IgD-negative memory B cell (primary cell): Measurements from ENCODE around the gene GALNTL6. TPM values are rescaled to one million over a fixed set of nuclear protein-coding genes. Genes with fewer than 3 reads are reported as not detected.

Experiments used
- H3K27ac Mint-ChIP-seq, 3 donors: one replicate each; pipeline ENCODE4 v1.8.0; 2020 to 2022; ENCODE audit warnings: mild to moderate bottlenecking in 3 of 3, mixed read lengths in 3 of 3, moderate library complexity in 1 of 3
- H3K27me3 Mint-ChIP-seq: one replicate; pipeline ENCODE4 v1.8.0; 2021; ENCODE audit warnings: mixed read lengths
- H3K36me3 Mint-ChIP-seq: one replicate; pipeline ENCODE4 v1.8.0; 2020; ENCODE audit warnings: mild to moderate bottlenecking, mixed read lengths
- H3K4me1 Mint-ChIP-seq, 3 donors: one replicate each; pipeline ENCODE4 v1.8.0; 2020 to 2022; ENCODE audit warnings: mixed read lengths in 3 of 3, mild to moderate bottlenecking in 1 of 3
- H3K4me3 Mint-ChIP-seq, 4 donors: one replicate each; pipeline ENCODE4 v1.8.0; 2020 to 2022; ENCODE audit warnings: mild to moderate bottlenecking in 4 of 4, mixed read lengths in 4 of 4, moderate library complexity in 3 of 4
- H3K9me3 Mint-ChIP-seq, 3 donors: one replicate each; pipeline ENCODE4 v1.8.0; 2020 to 2021; ENCODE audit warnings: mixed read lengths in 3 of 3, mild to moderate bottlenecking in 1 of 3
- polyA plus RNA-seq: library from polyadenylated mRNA; unstranded; fragments of 300-500 nt; fragmentation: Illumina TruSeq; gene quantifications from one replicate; pipeline ENCODE4 v1.2.3, GENCODE V29; 2021

Gene GALNTL6
- polyA plus RNA-seq, 1 donor from 2014 or later, result 1.3 TPM

DNA sequence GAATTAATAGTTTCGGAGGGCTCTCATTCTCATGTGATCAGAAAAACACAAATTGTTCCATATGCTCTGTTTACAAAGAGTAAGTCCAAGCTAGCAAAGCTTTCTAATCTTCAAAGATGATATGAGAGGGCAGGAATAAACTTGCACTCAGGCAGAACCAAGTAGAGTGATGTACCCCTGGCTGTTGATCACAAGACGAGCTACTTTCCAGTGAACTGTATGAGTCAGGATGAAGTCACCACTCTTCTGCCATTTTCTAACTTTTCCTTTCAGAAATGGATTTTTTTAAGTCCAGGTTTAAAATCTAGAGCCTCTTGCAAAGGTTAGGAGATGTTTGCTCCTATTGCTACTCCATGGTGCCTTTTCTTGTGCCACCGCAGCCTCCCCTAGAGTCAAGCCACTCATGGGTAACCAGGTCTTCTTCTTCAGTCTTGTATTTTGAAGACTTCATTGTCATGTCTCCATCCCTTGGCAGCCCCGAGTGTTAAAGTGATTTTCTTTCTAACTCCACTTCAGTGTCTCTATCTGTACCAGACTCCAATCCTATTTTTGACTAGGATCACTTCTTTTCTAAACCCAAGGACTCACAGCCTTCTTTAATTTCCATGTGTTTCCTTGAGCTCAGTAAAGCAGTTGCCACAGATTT lies 1183.5 kb downstream of the GALNTL6 start:
- H3K4me1 Mint-ChIP-seq, result no peaks in the 10 kb centered on the region
- no peaks in the 10 kb centered on the region for H3K36me3 Mint-ChIP-seq
- no peak overlapping the region for H3K4me3 Mint-ChIP-seq
- H3K27me3 Mint-ChIP-seq, result peaks cover 19% of the 10 kb centered on the region
- H3K9me3 Mint-ChIP-seq, result peaks cover 0 to 2% (median 0%) of the 10 kb centered on the region in 3 donors
- H3K27ac Mint-ChIP-seq, result no peak overlapping the region

DNA sequence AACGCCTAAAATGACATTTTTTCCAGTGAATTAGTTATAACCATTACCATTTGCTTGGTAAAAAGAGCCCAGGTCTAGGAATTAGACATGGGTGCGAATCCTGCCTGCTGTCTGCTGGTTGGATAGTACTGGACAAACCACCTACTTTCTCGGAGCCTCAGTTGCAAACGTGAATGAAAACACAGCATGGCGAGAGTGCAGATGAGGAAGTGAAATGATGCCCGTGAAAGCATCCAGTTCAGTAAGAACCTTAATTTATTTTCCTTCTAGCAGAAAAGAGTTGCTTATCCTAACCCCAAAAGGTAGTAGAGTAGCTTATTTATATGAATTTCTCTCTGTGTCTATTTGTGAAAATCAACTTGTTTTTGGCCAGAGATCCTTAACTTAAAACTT lies 1184.0 kb downstream of the GALNTL6 start:
- Mint-ChIP-seq H3K9me3 (peaks cover 0 to 2% (median 0%) of the 10 kb centered on the region in 3 donors), H3K27me3 (peaks cover 19% of the 10 kb centered on the region)

DNA sequence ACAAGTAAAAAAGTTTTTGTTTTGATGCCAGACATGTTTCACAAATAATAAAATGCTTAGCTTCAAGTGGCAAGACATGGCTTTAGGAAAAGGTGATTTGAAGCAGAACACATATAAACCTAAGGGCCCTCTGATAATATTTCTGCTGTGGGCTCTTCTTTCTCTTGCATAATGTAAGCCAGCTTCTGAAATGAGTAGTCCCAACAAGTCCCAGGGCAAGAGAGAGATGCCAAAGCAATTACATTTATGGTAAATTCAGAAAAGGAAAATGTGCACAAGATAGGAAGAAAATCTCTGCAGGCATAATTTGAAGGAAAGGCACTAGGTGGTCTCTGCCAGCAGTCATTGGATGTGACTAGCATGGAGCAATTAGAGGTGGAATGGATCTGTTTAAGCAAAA lies 1184.7 kb downstream of the GALNTL6 start:
- Mint-ChIP-seq H3K4me3 (no peak overlapping the region), H3K9me3 (peaks cover 0 to 2% (median 0%) of the 10 kb centered on the region in 3 donors), H3K27ac (no peak overlapping the region), H3K4me1 (no peaks in the 10 kb centered on the region), H3K27me3 (peaks cover 19% of the 10 kb centered on the region), H3K36me3 (no peaks in the 10 kb centered on the region)

More for the DNA sequence above, 1184.0 kb downstream of the GALNTL6 start:
- Mint-ChIP-seq H3K4me3 (no peak overlapping the region), H3K4me1 (no peaks in the 10 kb centered on the region), H3K27ac (no peak overlapping the region), H3K36me3 (no peaks in the 10 kb centered on the region)

DNA sequence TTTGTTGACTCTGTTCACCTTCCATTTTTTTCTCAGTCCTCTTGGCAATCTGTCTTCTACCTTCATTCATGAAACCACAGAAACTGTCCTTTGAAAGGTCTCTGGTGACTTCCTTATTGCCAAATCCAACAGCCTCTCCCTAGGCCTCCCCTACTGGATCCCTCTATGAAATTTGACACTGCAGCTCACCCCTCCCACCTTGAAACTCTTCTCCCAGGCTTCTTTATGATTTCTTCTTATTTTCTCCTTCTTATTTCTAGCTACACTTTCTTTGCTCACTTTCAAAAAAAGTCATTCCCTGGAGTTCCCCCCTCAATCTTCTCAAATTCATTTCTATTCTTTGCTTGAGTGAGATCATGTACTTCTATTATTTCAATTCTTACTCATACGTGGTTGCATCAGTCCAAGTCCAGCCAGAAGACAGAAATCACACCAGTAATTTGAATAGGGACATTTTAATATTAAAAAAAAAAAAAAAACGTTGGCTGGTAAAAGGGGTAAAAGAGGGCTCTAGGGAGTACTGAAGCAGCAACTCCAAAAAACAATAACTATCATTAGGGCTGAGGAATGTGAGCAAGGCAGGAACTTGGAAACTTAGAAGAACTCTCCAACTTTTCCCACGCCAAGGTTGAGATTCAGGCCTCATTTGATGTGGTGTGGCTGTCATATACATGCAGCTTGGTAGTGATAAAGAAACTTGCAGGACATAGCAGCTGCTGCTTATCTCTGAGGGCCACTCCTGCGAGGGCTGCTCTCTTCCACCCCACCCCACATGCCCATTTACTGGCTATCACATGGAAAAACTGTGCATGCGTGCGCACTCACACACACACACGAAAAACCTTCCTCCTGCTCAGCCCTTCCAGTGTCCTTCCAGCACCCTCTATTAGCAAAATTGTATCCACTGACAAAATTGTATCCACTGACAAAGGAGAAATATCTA lies 1185.6 kb downstream of the GALNTL6 start:
- peaks cover 0 to 1% (median 0%) of the 10 kb centered on the region in 3 donors for H3K9me3 Mint-ChIP-seq
- no peak overlapping the region for H3K4me3 Mint-ChIP-seq
- H3K36me3 Mint-ChIP-seq, result no peaks in the 10 kb centered on the region
- H3K27ac Mint-ChIP-seq, result no peak overlapping the region
- no peaks in the 10 kb centered on the region for H3K4me1 Mint-ChIP-seq
- peaks cover 16% of the 10 kb centered on the region for H3K27me3 Mint-ChIP-seq

DNA sequence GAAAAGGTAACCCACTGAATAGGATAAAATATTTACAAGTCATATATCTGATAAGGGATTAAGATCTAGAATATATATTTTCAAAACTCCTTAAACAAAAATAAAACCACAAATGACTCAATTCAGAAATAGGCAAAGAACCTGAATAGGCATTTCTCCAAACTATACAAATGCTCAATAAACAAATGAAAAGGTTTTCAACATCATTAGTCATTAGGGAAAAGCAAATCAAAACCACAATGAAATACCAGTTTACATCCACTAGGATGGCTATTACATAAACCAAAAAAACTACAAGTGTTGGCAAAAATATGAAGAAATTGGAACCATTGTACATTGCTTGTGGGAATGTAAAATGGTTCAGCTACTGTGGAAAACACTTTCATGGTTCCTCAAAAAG lies 1188.4 kb downstream of the GALNTL6 start:
- Mint-ChIP-seq H3K4me3 (no peak overlapping the region), H3K9me3 (no peaks in the 10 kb centered on the region), H3K36me3 (no peaks in the 10 kb centered on the region), H3K4me1 (no peaks in the 10 kb centered on the region), H3K27ac (no peak overlapping the region), H3K27me3 (peaks cover 4% of the 10 kb centered on the region)

DNA sequence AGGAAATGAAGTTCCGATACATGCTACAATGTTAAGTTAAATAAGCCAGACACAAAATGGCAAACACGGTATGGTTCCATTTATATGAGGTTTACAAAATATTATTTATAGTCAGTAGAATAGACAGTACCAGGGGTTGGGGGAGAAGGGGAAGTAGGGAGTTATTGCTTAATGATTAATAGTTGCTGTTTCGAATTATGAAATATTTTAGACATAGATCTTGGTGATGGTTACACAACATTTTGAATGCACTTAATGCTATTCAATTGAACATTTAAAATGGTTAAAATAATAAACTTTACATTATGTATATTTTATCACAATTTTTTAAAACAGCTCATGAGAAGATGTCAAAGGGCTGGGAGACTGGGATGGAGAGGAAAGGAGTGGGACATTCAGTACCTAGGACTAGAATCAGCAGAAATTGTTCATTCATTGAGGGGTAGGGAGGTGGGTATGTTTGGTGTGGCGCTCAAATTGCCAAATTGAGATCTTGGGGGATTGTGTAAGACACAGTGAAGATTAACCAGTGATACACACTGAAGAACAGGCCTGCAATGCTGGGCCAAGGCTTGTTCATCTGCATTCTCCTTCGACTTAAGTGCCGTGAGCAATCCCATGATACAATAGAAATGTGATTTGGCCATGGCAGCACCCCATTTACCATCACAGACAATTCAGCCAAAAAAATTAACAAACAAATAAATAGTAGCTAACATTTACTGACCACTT lies 1189.8 kb downstream of the GALNTL6 start:
- Mint-ChIP-seq H3K4me3 (no peak overlapping the region), H3K27ac (no peak overlapping the region), H3K9me3 (no peaks in the 10 kb centered on the region), H3K27me3 (no peaks in the 10 kb centered on the region), H3K36me3 (no peaks in the 10 kb centered on the region), H3K4me1 (no peaks in the 10 kb centered on the region)

DNA sequence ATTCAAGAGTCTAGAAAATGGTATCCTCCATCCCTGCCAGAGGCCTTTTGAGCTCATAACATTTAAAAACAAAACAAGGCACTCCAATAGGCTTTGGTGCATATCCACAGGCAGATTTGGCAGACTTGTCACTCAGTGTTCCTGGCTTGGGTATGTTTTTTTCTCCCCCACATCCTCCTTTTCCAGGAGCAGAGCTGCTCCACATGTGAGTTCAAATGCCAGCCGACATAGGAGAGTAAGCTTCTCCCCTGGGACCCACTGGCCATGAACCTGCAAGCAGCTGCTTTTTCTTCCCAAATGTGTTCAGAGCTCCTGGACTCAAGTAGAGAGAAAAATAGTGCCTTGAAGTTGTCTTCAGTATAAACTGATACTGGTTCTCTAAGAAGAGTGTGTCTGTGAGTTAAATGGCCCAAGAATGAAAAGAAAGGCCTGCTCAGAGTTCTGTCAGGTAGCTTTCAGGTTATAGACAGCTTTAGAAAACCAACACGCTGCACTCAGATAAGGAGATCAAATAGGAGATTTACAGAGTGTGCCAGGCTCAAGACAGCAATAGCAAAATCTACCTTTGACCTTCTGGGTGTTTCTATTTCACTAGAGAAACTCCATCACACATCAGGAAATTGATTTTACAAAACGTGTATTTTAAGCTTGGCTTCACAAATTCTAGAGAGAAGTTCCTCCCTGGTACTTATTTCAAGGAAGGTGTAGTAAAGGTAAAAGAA lies 1192.9 kb downstream of the GALNTL6 start:
- Mint-ChIP-seq H3K27me3 (peaks cover 2% of the 10 kb centered on the region), H3K4me1 (no peaks in the 10 kb centered on the region), H3K36me3 (peaks cover 2% of the 10 kb centered on the region), H3K27ac (peak overlapping the region in 1 of 3 donors; percentile 11), H3K9me3 (no peaks in the 10 kb centered on the region), H3K4me3 (no peak overlapping the region)

DNA sequence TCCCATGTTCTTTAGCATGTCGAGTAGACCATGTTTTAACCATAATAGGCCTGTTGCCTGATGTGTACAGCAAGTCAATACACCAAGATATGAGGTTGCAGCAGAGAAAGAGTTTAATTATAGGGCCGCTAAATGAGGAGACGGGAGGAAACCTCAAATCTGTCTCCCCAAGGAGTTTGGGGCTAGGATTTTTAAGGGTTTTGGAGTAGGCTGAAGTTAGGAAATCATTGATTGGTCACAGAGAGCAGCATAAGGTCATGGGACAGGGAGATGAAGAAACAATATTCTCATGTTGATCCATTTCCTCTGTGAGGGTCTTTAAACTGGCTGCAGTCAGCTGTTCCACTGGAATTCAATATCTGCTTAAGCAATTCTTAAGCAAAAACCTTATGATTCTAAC lies 1195.2 kb downstream of the GALNTL6 start:
- H3K4me1 Mint-ChIP-seq, result no peaks in the 10 kb centered on the region
- peaks cover 2% of the 10 kb centered on the region for H3K36me3 Mint-ChIP-seq
- H3K4me3 Mint-ChIP-seq, result no peak overlapping the region
- H3K9me3 Mint-ChIP-seq, result no peaks in the 10 kb centered on the region
- peaks cover 5% of the 10 kb centered on the region for H3K27me3 Mint-ChIP-seq
- H3K27ac Mint-ChIP-seq, result no peak overlapping the region

DNA sequence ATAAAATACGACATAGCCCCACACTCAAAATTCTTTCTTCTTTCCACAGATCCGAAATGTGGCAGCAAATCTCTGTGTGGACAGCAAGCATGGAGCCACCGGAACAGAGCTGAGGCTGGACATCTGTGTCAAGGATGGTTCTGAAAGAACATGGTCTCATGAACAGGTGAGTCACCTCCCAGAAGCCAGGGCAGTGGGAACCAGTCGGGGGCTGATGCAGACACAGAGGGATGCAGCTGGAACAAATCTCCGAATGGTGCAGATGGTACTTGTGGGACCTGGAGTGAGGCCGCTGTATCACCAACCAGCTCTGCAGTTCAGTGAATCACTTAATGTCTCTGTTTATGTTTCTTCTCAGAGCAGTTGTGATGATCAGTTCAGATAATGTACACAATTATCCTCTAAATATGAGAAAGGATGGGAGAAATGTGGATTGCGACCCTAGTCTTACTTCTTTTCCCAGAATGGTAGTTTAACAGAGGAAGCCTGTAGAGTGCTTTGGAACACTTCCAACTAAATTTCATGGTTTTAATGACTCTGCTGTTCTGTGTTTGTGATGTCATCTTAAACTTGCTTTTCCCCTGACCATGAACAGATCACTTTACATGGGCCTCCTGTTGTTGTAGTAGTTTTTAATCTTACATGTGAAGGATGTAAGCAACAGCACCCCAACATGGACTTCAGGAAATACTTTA lies 1196.1 kb downstream of the GALNTL6 start:
- Mint-ChIP-seq H3K36me3 (peaks cover 2% of the 10 kb centered on the region), H3K4me1 (no peaks in the 10 kb centered on the region), H3K4me3 (peak overlapping the region in 1 of 4 donors; percentile 51), H3K27ac (no peak overlapping the region), H3K9me3 (no peaks in the 10 kb centered on the region), H3K27me3 (peaks cover 5% of the 10 kb centered on the region)

DNA sequence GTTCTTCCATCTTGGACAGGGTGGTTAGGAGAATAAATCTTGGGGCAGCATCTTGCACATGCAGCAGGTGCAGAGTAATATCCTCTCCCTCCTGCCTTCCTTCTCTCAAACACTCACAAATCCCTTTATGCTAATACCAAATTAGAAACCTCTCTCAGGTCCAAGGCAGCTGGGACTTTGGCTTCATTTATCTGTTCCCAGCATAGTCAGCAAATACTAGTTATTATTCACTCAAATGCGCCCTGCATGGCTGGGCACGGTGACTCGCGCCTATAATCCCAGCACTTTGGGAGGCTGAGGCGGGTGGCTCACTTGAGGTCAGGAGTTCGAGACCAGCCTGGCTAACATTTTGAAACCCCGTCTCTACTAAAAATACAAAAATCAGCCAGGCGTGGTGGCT lies 1199.4 kb downstream of the GALNTL6 start:
- Mint-ChIP-seq H3K36me3 (peaks cover 2% of the 10 kb centered on the region), H3K27ac (no peak overlapping the region), H3K4me3 (no peak overlapping the region), H3K4me1 (no peaks in the 10 kb centered on the region), H3K9me3 (no peaks in the 10 kb centered on the region), H3K27me3 (peaks cover 5% of the 10 kb centered on the region)

DNA sequence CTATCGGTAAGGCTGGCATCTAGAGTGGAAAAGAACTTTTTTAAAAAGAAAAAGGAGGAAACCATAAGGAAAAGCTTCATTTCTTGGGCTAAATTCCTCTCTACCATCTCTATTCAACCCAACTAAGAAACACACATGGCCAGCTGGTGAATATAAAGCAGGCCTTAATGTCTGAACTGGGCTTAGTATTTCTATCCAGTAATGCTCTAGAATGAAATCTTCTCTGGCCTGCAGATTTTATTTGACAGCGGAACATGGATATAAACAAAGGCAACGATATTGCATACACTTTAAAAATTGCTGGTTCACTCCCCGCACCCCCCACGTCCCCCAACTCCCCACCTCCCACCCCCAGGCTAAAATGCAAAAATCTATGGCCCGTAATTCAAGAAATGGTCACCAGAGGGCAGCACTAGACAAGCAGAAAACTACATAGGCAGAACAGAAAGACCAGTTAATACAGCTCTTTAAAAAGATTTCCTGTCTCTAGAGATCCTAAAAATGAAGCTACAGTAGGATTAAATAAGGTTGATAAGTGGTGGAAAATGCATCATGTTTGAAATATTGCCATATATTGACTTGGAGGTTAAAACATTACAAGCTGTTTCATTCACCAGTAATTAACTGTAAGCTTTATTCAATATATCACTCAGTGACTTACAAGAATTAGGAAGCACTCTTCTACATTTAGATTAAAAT lies 1200.2 kb downstream of the GALNTL6 start:
- Mint-ChIP-seq H3K36me3 (peaks cover 2% of the 10 kb centered on the region), H3K4me3 (no peak overlapping the region), H3K27me3 (peaks cover 5% of the 10 kb centered on the region), H3K9me3 (no peaks in the 10 kb centered on the region), H3K27ac (no peak overlapping the region), H3K4me1 (no peaks in the 10 kb centered on the region)

DNA sequence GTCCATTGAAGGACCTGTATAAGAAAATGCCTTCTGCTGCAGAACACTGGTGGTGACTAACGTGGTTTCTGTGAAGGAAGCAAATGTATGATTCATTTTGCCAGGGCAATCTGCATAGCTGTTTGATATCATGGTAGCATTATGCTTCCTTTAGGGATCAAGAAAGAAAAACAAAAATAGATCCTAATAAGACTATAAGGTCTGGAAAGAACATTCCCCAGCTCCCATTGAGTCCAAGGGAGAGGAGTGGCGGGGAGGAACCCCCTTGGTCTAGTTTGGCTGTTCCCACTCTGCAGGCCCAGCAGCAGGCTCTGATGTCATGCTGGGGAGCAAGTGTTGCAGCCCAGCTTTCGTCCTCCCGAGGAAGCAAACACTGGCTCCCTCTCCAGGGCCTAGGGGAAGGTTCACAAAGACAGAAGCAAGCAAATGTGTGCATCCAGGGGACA lies 1200.9 kb downstream of the GALNTL6 start:
- no peaks in the 10 kb centered on the region for H3K4me1 Mint-ChIP-seq
- H3K27ac Mint-ChIP-seq, result no peak overlapping the region
- peaks cover 5% of the 10 kb centered on the region for H3K27me3 Mint-ChIP-seq
- no peak overlapping the region for H3K4me3 Mint-ChIP-seq
- peaks cover 2% of the 10 kb centered on the region for H3K36me3 Mint-ChIP-seq
- no peaks in the 10 kb centered on the region for H3K9me3 Mint-ChIP-seq

DNA sequence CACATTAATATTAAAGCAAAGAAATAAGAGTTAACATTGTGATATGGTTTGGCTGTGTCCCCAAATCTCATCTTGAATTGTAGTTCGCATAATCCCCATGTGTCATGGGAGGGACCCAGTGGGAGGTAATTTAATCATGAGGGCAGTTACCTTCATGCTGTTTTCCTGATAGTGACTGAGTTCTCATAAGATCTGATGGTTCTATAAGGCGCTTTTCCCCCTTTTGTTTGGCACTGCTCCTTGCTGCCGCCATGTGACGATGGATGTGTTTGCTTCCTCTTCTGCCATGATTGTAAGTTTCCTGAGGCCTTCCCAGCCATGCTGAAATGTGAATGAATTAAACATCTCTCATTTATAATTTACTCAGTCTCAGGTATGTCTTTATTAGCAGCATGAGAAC lies 1201.6 kb downstream of the GALNTL6 start:
- peaks cover 2% of the 10 kb centered on the region for H3K36me3 Mint-ChIP-seq
- no peaks in the 10 kb centered on the region for H3K4me1 Mint-ChIP-seq
- H3K27me3 Mint-ChIP-seq, result peaks cover 5% of the 10 kb centered on the region
- H3K4me3 Mint-ChIP-seq, result peak overlapping the region in 1 of 4 donors; percentile 33
- no peak overlapping the region for H3K27ac Mint-ChIP-seq
- H3K9me3 Mint-ChIP-seq, result no peaks in the 10 kb centered on the region

DNA sequence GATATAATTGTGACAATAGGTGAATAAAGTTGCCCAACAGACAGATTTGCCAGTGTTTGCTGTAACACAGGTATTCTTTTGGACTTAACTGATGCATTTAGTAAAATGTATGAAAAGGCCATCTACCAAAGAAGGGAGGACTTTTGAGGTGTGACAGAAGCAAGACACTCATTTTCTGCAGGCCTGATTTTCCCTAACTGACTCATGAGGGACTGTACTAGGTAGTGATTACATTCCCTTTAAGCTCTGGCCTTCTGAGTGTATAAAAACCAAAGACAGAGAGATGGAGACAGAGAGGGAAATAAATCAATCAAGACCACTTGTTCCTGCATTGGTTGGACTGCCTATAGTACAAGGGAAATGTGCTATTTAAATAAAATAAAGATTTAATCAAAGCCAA lies 1204.6 kb downstream of the GALNTL6 start:
- H3K27ac Mint-ChIP-seq, result no peak overlapping the region
- no peaks in the 10 kb centered on the region for H3K36me3 Mint-ChIP-seq
- H3K4me1 Mint-ChIP-seq, result no peaks in the 10 kb centered on the region
- H3K27me3 Mint-ChIP-seq, result no peaks in the 10 kb centered on the region
- no peaks in the 10 kb centered on the region for H3K9me3 Mint-ChIP-seq
- H3K4me3 Mint-ChIP-seq, result no peak overlapping the region
